Calu3 (cell line): Measurements from ENCODE around the gene UNKL. TPM values are rescaled to one million over a fixed set of nuclear protein-coding genes. Genes with fewer than 3 reads are reported as not detected.

Experiments
- BruUV-seq: library from RNA; stranded (reverse); fragments of 400-500 nt; replicated peaks from 2 replicates; lab custom pipeline; 2021; lab: Mats Ljungman, UMichigan
- CTCF ChIA-PET: fragments of 300-600 bp; sonication (Branson Sonifier 250); formaldehyde crosslinking; loops from one replicate; lab custom pipeline; 2022; ENCODE audit warnings: antibody characterized with exemption; lab: Charles Lee
- DNase-seq: peaks from one replicate; pipeline ENCODE4 v3.0.0; 2022
- H3K27ac Mint-ChIP-seq: one replicate; pipeline ENCODE4 v1.8.0; 2022; ENCODE audit warnings: mixed read lengths; ENCODE audit not compliant: unreplicated experiment
- H3K27me3 Mint-ChIP-seq: one replicate; pipeline ENCODE4 v1.8.0; 2022; ENCODE audit warnings: mixed read lengths; ENCODE audit not compliant: unreplicated experiment
- H3K36me3 Mint-ChIP-seq: one replicate; pipeline ENCODE4 v1.8.0; 2022; ENCODE audit warnings: mild to moderate bottlenecking, moderate library complexity, mixed read lengths; ENCODE audit not compliant: insufficient read depth, unreplicated experiment
- H3K4me1 Mint-ChIP-seq: one replicate; pipeline ENCODE4 v1.8.0; 2022; ENCODE audit warnings: mild to moderate bottlenecking, low read depth, mixed read lengths; ENCODE audit not compliant: unreplicated experiment
- H3K4me3 Mint-ChIP-seq: one replicate; pipeline ENCODE4 v1.8.0; 2022; ENCODE audit warnings: mild to moderate bottlenecking, low read depth, moderate library complexity, mixed read lengths; ENCODE audit not compliant: unreplicated experiment
- H3K9me3 Mint-ChIP-seq: one replicate; pipeline ENCODE4 v1.8.0; 2022; ENCODE audit warnings: low read depth, mixed read lengths; ENCODE audit not compliant: unreplicated experiment
- CTCF ChIP-seq: fragments of 200-600 bp; IDR thresholded peaks from one replicate; pipeline ENCODE4 v1.8.0; 2022; ENCODE audit warnings: antibody characterized with exemption; ENCODE audit not compliant: unreplicated experiment
- intact Hi-C: fragments of 100-400 bp; cut with micrococcal nuclease; formaldehyde crosslinking; loops from one replicate; pipeline ENCODE4 v1.10.0; 2022; ENCODE audit not compliant: unreplicated experiment
- total RNA-seq: library from RNA; stranded (reverse); gene quantifications from 2 replicates; pipeline ENCODE4 v1.2.3, GENCODE V29; 2022

Gene UNKL
- total RNA-seq, 1 experiment from 2014 or later, result 35.5 TPM

GRCh38 chr16:1350691-1351090 lies 63.8 kb downstream of the UNKL start:
- peak overlapping the region; percentile 93 for H3K4me3 Mint-ChIP-seq
- CTCF ChIA-PET, result interaction anchor here (1.5 kb wide), 1 partner anchor 19 kb away, joined by 3 read pairs; no protein-coding TSS in a partner anchor
- H3K27ac Mint-ChIP-seq, result no peak overlapping the region

GRCh38 chr16:1349951-1350350 lies 64.6 kb downstream of the UNKL start:
- intact Hi-C loops, result no loop called here
- no TSS peak for BruUV-seq
- H3K36me3 Mint-ChIP-seq, result peaks cover 57% of the 10 kb centered on the region

More at GRCh38 chr16:1350691-1351090, 63.8 kb downstream of the UNKL start:
- no peak for TF ChIP-seq CTCF
- Mint-ChIP-seq H3K9me3 (no peaks in the 10 kb centered on the region), H3K36me3 (peaks cover 61% of the 10 kb centered on the region), H3K4me1 (peaks cover 29% of the 10 kb centered on the region), H3K27me3 (no peaks in the 10 kb centered on the region)
- intact Hi-C loops, result no loop called here
- BruUV-seq, result TSS peak; percentile 54
- no peak for DNase-seq

GRCh38 chr16:1349351-1349750 lies 65.2 kb downstream of the UNKL start:
- no TSS peak for BruUV-seq
- no peak overlapping the region for H3K27ac Mint-ChIP-seq
- H3K4me1 Mint-ChIP-seq, result peaks cover 22% of the 10 kb centered on the region
- no peaks in the 10 kb centered on the region for H3K9me3 Mint-ChIP-seq
- DNase-seq, result no peak
- no peaks in the 10 kb centered on the region for H3K27me3 Mint-ChIP-seq
- intact Hi-C loops, result no loop called here
- H3K4me3 Mint-ChIP-seq, result no peak overlapping the region
- CTCF ChIA-PET, result interaction anchor here (0.6 to 0.8 kb wide), 2 partner anchors 11 to 277 kb away, joined by 3 read pairs; partner anchors contain the start of gene SSTR5
- TF ChIP-seq CTCF, result no peak
- peaks cover 52% of the 10 kb centered on the region for H3K36me3 Mint-ChIP-seq

More at GRCh38 chr16:1349951-1350350, 64.6 kb downstream of the UNKL start:
- no peaks in the 10 kb centered on the region for H3K9me3 Mint-ChIP-seq
- DNase-seq, result no peak
- no peak overlapping the region for H3K27ac Mint-ChIP-seq
- no peak for TF ChIP-seq CTCF
- H3K4me1 Mint-ChIP-seq, result peaks cover 28% of the 10 kb centered on the region
- no peaks in the 10 kb centered on the region for H3K27me3 Mint-ChIP-seq
- peak overlapping the region; percentile 93 for H3K4me3 Mint-ChIP-seq
- CTCF ChIA-PET, result interaction anchor here (0.6 kb wide), 1 partner anchor 277 kb away, joined by 3 read pairs; the partner anchor contains the start of gene SSTR5

- no TSS peak for BruUV-seq
- intact Hi-C loops, result no loop called here
- Mint-ChIP-seq H3K4me3 (no peak overlapping the region), H3K4me1 (peaks cover 19% of the 10 kb centered on the region), H3K27ac (no peak overlapping the region), H3K36me3 (peaks cover 52% of the 10 kb centered on the region), H3K9me3 (no peaks in the 10 kb centered on the region), H3K27me3 (peaks cover 1% of the 10 kb centered on the region)
- no peak for DNase-seq
- CTCF ChIA-PET, result interaction anchor here (0.8 kb wide), 1 partner anchor 10 kb away, joined by 3 read pairs; no protein-coding TSS in a partner anchor
- TF ChIP-seq CTCF, result no peak
Measured at GRCh38 chr16:1348926-1349325, 65.6 kb downstream of the UNKL start.
